Neutrophil (primary cell): ENCODE results near the gene RSAD1.
"Not testable (repeated sequence)": the region's sequence is repeated elsewhere in the genome, so short reads cannot be mapped to it uniquely, and the experiment has no call there.

ENCODE experiments used
- H3K27ac ChIP-seq: fragments of 200-600 bp; sonication (generic); 2 replicates; pipeline ENCODE4 v1.5.1; 2016; ENCODE audit warnings: mild to moderate bottlenecking, moderate library complexity
- H3K27me3 ChIP-seq: fragments of 200-600 bp; sonication (generic); 2 replicates; pipeline ENCODE4 v1.6.0; 2016; ENCODE audit warnings: mild to moderate bottlenecking
- H3K36me3 ChIP-seq: fragments of 200-600 bp; sonication (generic); 2 replicates; pipeline ENCODE4 v1.5.1; 2017
- H3K4me1 ChIP-seq, 2 experiments: fragments of 200-600 bp in 1 of 2; sonication (generic) in 1 of 2; 1 replicate in 1 of 2; 2 replicates in 1 of 2; pipeline versions ENCODE4 v1.5.1 to v1.6.1; 2013 to 2016; ENCODE audit warnings: low read depth in 1 of 2, low read length in 1 of 2, mild to moderate bottlenecking in 1 of 2, moderate library complexity in 1 of 2; ENCODE audit not compliant: control insufficient read depth in 1 of 2, insufficient read depth in 1 of 2
- H3K4me3 ChIP-seq, 2 experiments: fragments of 200-600 bp in 1 of 2; sonication (generic) in 1 of 2; 1 replicate in 1 of 2; 2 replicates in 1 of 2; pipeline ENCODE4 v1.5.1; 2013 to 2016; ENCODE audit warnings: low read depth in 1 of 2, low read length in 1 of 2, mild to moderate bottlenecking in 1 of 2, moderate library complexity in 1 of 2
- H3K9me3 ChIP-seq: fragments of 200-600 bp; sonication (generic); 2 replicates; pipeline ENCODE4 v1.5.1; 2016
- TF ChIP-seq, protein P1 (sequence below): fragments of 200-600 bp; sonication (generic); IDR thresholded peaks from 2 replicates; pipeline ENCODE4 v1.5.1; 2016; ENCODE audit warnings: antibody characterized with exemption

The RSAD1 gene

GRCh38 chr17:50472286-50472685, 6.4 kb upstream of the RSAD1 start:
- Histone ChIP-seq H3K9me3 (no peaks in the 10 kb centered on the region), H3K27ac (no peak overlapping the region), H3K27me3 (peaks cover 81% of the 10 kb centered on the region), H3K4me3 (no peak overlapping the region), H3K36me3 (no peaks in the 10 kb centered on the region), H3K4me1 (peaks cover 0 to 4% of the 10 kb centered on the region in 2 experiments)
- TF ChIP-seq, protein P1, sequence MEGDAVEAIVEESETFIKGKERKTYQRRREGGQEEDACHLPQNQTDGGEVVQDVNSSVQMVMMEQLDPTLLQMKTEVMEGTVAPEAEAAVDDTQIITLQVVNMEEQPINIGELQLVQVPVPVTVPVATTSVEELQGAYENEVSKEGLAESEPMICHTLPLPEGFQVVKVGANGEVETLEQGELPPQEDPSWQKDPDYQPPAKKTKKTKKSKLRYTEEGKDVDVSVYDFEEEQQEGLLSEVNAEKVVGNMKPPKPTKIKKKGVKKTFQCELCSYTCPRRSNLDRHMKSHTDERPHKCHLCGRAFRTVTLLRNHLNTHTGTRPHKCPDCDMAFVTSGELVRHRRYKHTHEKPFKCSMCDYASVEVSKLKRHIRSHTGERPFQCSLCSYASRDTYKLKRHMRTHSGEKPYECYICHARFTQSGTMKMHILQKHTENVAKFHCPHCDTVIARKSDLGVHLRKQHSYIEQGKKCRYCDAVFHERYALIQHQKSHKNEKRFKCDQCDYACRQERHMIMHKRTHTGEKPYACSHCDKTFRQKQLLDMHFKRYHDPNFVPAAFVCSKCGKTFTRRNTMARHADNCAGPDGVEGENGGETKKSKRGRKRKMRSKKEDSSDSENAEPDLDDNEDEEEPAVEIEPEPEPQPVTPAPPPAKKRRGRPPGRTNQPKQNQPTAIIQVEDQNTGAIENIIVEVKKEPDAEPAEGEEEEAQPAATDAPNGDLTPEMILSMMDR: no peak

DNA sequence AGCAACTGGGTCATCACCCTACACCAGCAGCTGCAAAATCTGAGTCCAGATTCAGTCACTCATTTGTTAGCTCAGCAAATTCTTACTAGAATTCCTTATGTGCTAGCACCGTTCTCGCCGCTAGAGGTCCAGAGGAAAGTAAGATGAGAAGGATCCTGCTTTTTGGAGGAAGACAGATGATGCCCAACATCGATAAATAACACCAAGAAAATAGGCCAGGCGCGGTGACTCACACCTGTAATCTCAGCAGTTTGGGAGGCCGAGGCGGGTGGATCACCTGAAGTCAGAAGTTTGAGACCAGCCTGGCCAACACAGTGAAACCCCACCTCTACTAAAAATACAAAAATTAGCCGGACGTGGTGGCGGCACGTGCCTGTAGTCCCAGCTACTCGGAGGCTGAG, 5.9 kb upstream of the RSAD1 start:
- H3K27ac ChIP-seq, H3K36me3 ChIP-seq, H3K4me3 ChIP-seq, H3K4me1 ChIP-seq, H3K9me3 ChIP-seq: not testable (repeated sequence)
- peaks cover 77% of the 10 kb centered on the region for H3K27me3 ChIP-seq

GRCh38 chr17:50473901-50474300, 4.8 kb upstream of the RSAD1 start:
- H3K27ac ChIP-seq: no peak overlapping the region
- TF ChIP-seq, protein P1: no peak
- H3K36me3 ChIP-seq: no peaks in the 10 kb centered on the region
- no peak overlapping the region for H3K4me3 ChIP-seq
- no peaks in the 10 kb centered on the region for H3K9me3 ChIP-seq
- H3K4me1 ChIP-seq: peaks cover 7 to 11% of the 10 kb centered on the region in 2 experiments
- H3K27me3 ChIP-seq: peaks cover 65% of the 10 kb centered on the region

GRCh38 chr17:50474523-50474922, 4.1 kb upstream of the RSAD1 start:
- peaks cover 14 to 17% of the 10 kb centered on the region in 2 experiments for H3K4me1 ChIP-seq
- H3K36me3 ChIP-seq: no peaks in the 10 kb centered on the region
- no peak overlapping the region for H3K27ac ChIP-seq
- H3K9me3 ChIP-seq: no peaks in the 10 kb centered on the region
- H3K27me3 ChIP-seq: peaks cover 59% of the 10 kb centered on the region
- H3K4me3 ChIP-seq: no peak overlapping the region
- TF ChIP-seq, protein P1: no peak

DNA sequence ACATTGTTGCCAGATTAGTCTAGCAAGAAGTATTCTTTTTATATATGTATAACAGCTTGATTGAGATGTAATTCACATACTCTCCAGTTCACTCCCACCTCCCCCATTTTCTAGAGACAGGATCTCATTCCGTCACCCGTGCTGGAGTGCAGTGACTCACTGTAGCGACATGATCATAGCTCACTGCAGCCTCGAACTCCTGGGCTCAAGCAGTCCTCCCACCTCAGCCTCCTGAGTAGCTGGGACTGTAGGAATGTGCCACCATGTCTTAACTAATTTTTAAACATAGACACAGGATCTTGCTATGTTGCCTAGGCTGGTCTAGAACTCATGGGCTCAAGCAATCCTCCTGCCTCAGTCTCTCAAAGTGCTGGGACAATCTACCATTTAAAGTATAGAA, 3.3 kb upstream of the RSAD1 start:
- no peaks in the 10 kb centered on the region for H3K9me3 ChIP-seq
- TF ChIP-seq, protein P1: no peak
- H3K4me1 ChIP-seq: peaks cover 22 to 25% of the 10 kb centered on the region in 2 experiments
- no peak overlapping the region for H3K4me3 ChIP-seq
- peaks cover 51% of the 10 kb centered on the region for H3K27me3 ChIP-seq
- H3K36me3 ChIP-seq: no peaks in the 10 kb centered on the region
- no peak overlapping the region for H3K27ac ChIP-seq

GRCh38 chr17:50475775-50476544, 2.7 kb upstream of the RSAD1 start:
- H3K27ac ChIP-seq, H3K4me3 ChIP-seq, H3K9me3 ChIP-seq, H3K36me3 ChIP-seq: not testable (repeated sequence)
- peaks cover 28 to 31% of the 10 kb centered on the region in 2 experiments for H3K4me1 ChIP-seq
- peaks cover 45% of the 10 kb centered on the region for H3K27me3 ChIP-seq
